Measurements from ENCODE around the gene PPP3R1. TPM values are rescaled to one million over a fixed set of nuclear protein-coding genes. Genes with fewer than 3 reads are reported as not detected.

PPP3R1 gene
- total RNA-seq, 4 donors from 2014 or later, result 23.8 to 31.6 (median 29.9) TPM

GRCh38 chr2:68253219-68254068, 1.1 kb upstream of the PPP3R1 start:
- H3K4me1 ChIP-seq, result peaks cover 6 to 55% (median 16%) of the 10 kb centered on the region in 3 donors
- peak overlapping the region; percentile 92 for H3K4me3 ChIP-seq
- no peaks in the 10 kb centered on the region for H3K27me3 ChIP-seq
- no peaks in the 10 kb centered on the region for H3K36me3 ChIP-seq
- no peak for TF ChIP-seq POLR2A (IDR thresholded peaks at IDR 0.05)
- TF ChIP-seq POLR2AphosphoS5 (IDR thresholded peaks at IDR 0.05), result no peak
- no peak for TF ChIP-seq CTCF (IDR thresholded peaks at IDR 0.05)
- TF ChIP-seq EP300 (IDR thresholded peaks at IDR 0.05), result no peak
- ATAC-seq, result no peak
- H3K27ac ChIP-seq, result peak overlapping the region; percentile 93 to 99 (median 98)
- 0 to 2% methylated on average over 12 to 13 of the region's 15 CpGs for WGBS, 2 donors (ENCODE audit: low coverage in 1 of 2)
- H3K9me3 ChIP-seq, result no peaks in the 10 kb centered on the region

GRCh38 chr2:68251855-68252399, 405 bp downstream of the PPP3R1 start:
- Histone ChIP-seq H3K27ac (peak overlapping the region; percentile 89 to 99 (median 98)), H3K4me3 (peak overlapping the region; percentile 77 to 92), H3K27me3 (no peaks in the 10 kb centered on the region), H3K4me1 (peaks cover 12 to 71% (median 24%) of the 10 kb centered on the region in 3 donors), H3K36me3 (no peaks in the 10 kb centered on the region), H3K9me3 (no peaks in the 10 kb centered on the region)
- WGBS, 2 donors (ENCODE audit: low coverage in 1 of 2), result 0% methylated on average over 6 of the region's 78 CpGs; no CpG with 5 or more reads in 1 of the 2 donors
- ATAC-seq, result peak; percentile 4
- TF ChIP-seq POLR2AphosphoS5 (IDR thresholded peaks at IDR 0.05) (no peak), EP300 (IDR thresholded peaks at IDR 0.05) (no peak), POLR2A (IDR thresholded peaks at IDR 0.05) (no peak), CTCF (IDR thresholded peaks at IDR 0.05) (no peak)

GRCh38 chr2:68251187-68251854, 1.0 kb downstream of the PPP3R1 start:
- TF ChIP-seq EP300 (IDR thresholded peaks at IDR 0.05) (no peak), POLR2A (IDR thresholded peaks at IDR 0.05) (peak in 1 of 2 donors; percentile 28), POLR2AphosphoS5 (IDR thresholded peaks at IDR 0.05) (peak; percentile 44), CTCF (IDR thresholded peaks at IDR 0.05) (peak; percentile 45 to 78 (median 70))
- peaks cover 14 to 74% (median 24%) of the 10 kb centered on the region in 3 donors for H3K4me1 ChIP-seq
- H3K4me3 ChIP-seq, result peak overlapping the region; percentile 77 to 92
- no peaks in the 10 kb centered on the region for H3K36me3 ChIP-seq
- 0 to 1% methylated on average over 20 to 24 of the region's 41 CpGs for WGBS, 2 donors (ENCODE audit: low coverage in 1 of 2)
- ATAC-seq, result peak; percentile 50
- H3K27me3 ChIP-seq, result no peaks in the 10 kb centered on the region
- H3K9me3 ChIP-seq, result no peaks in the 10 kb centered on the region
- peak overlapping the region; percentile 89 to 99 (median 98) for H3K27ac ChIP-seq

GRCh38 chr2:68250652-68251186, 1.6 kb downstream of the PPP3R1 start:
- Histone ChIP-seq H3K36me3 (no peaks in the 10 kb centered on the region), H3K9me3 (no peaks in the 10 kb centered on the region), H3K27ac (peak overlapping the region; percentile 89 to 99 (median 98)), H3K4me1 (peaks cover 14 to 74% (median 24%) of the 10 kb centered on the region in 3 donors), H3K4me3 (peak overlapping the region; percentile 77 to 92), H3K27me3 (no peaks in the 10 kb centered on the region)
- 3 to 5% methylated on average over 12 to 15 of the region's 15 CpGs for WGBS, 2 donors (ENCODE audit: low coverage in 1 of 2)
- no peak for TF ChIP-seq POLR2AphosphoS5 (IDR thresholded peaks at IDR 0.05)
- no peak for TF ChIP-seq CTCF (IDR thresholded peaks at IDR 0.05)
- no peak for TF ChIP-seq EP300 (IDR thresholded peaks at IDR 0.05)
- no peak for TF ChIP-seq POLR2A (IDR thresholded peaks at IDR 0.05)
- no peak for ATAC-seq
